Thyroid gland (tissue), 4 donors: Measurements from ENCODE around the gene CNPY2.
"Not testable (repeated sequence)": the region's sequence is repeated elsewhere in the genome, so short reads cannot be mapped to it uniquely, and the experiment has no call there.

ENCODE experiments used
- POLR2A ChIP-seq, 2 donors: fragments of 450-650 bp; IDR thresholded peaks; one replicate each; pipeline ENCODE4 v1.6.1; 2017; ENCODE audit warnings: antibody characterized with exemption in 2 of 2, mild to moderate bottlenecking in 2 of 2, moderate library complexity in 1 of 2
- TF ChIP-seq, protein P1 (sequence below), 6 experiments: fragments of 200-600 bp in 3 of 6; fragments of 450-650 bp in 3 of 6; sonication (generic) in 3 of 6; IDR thresholded peaks; one replicate each; pipeline ENCODE4 v1.5.1; 2016 to 2019; ENCODE audit warnings: antibody characterized with exemption in 6 of 6, mild to moderate bottlenecking in 2 of 6, inconsistent platforms in 1 of 6, moderate library complexity in 1 of 6

DNA sequence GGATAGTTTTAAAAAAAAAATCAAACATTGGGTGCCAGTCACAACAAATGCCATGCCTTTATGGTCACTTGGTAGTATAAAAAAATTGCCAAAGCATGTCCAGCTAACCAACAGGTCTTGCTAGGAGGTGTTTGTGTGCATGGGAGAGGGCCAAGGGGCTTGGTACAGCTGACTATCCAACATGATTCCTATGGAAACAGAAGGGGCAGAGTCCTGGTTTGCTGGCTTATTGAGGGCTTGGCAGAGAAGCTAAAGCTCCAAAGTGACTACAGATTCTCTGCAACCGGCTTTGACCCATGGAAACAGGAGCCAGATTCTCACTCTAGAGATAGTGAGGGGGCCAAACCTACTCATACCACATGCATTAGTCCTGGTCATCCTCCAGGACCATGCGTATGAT is 43.3 kb downstream of the CNPY2 start:
- TF ChIP-seq, protein P1, sequence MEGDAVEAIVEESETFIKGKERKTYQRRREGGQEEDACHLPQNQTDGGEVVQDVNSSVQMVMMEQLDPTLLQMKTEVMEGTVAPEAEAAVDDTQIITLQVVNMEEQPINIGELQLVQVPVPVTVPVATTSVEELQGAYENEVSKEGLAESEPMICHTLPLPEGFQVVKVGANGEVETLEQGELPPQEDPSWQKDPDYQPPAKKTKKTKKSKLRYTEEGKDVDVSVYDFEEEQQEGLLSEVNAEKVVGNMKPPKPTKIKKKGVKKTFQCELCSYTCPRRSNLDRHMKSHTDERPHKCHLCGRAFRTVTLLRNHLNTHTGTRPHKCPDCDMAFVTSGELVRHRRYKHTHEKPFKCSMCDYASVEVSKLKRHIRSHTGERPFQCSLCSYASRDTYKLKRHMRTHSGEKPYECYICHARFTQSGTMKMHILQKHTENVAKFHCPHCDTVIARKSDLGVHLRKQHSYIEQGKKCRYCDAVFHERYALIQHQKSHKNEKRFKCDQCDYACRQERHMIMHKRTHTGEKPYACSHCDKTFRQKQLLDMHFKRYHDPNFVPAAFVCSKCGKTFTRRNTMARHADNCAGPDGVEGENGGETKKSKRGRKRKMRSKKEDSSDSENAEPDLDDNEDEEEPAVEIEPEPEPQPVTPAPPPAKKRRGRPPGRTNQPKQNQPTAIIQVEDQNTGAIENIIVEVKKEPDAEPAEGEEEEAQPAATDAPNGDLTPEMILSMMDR (IDR thresholded peaks at IDR 0.05), result not testable (repeated sequence)
- TF ChIP-seq POLR2A (IDR thresholded peaks at IDR 0.05), result not testable (repeated sequence)
